ENCODE measurements around the gene SRSF4.
"Not testable (repeated sequence)": the region's sequence is repeated elsewhere in the genome, so short reads cannot be mapped to it uniquely, and the experiment has no call there.

The SRSF4 gene

GRCh38 chr1:29223521-29223920 lies 41.8 kb upstream of the SRSF4 start:
- Histone ChIP-seq H3K27ac (no peak overlapping the region), H3K4me3 (no peak overlapping the region)
- TF ChIP-seq, protein P1, sequence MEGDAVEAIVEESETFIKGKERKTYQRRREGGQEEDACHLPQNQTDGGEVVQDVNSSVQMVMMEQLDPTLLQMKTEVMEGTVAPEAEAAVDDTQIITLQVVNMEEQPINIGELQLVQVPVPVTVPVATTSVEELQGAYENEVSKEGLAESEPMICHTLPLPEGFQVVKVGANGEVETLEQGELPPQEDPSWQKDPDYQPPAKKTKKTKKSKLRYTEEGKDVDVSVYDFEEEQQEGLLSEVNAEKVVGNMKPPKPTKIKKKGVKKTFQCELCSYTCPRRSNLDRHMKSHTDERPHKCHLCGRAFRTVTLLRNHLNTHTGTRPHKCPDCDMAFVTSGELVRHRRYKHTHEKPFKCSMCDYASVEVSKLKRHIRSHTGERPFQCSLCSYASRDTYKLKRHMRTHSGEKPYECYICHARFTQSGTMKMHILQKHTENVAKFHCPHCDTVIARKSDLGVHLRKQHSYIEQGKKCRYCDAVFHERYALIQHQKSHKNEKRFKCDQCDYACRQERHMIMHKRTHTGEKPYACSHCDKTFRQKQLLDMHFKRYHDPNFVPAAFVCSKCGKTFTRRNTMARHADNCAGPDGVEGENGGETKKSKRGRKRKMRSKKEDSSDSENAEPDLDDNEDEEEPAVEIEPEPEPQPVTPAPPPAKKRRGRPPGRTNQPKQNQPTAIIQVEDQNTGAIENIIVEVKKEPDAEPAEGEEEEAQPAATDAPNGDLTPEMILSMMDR (IDR thresholded peaks at IDR 0.05) = no peak
- DNase-seq (ENCODE audit: low spot score) = no peak

DNA sequence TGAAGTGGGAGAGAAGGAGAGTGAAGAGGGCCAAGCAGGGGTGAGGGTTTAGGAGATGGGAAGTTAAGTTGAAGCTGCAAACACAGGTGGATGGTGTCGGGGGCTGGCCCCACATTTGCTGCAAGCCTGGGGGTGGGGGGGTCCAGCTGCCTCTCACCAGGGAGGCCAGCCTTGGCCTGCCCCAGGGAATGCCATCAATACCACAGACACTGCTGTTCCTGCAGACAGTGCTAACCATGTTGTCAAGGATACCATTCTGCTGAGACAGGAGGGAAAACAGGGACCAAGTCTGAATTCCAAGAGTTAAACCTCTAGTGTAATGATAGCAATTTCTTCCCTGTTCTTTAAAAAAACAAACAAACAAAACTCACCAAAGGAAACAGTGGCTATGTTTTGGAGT lies 41.0 kb upstream of the SRSF4 start:
- TF ChIP-seq, protein P1 (IDR thresholded peaks at IDR 0.05) = no peak
- no peak for DNase-seq (ENCODE audit: low spot score)
- Histone ChIP-seq H3K27ac (no peak overlapping the region), H3K4me3 (no peak overlapping the region)

DNA sequence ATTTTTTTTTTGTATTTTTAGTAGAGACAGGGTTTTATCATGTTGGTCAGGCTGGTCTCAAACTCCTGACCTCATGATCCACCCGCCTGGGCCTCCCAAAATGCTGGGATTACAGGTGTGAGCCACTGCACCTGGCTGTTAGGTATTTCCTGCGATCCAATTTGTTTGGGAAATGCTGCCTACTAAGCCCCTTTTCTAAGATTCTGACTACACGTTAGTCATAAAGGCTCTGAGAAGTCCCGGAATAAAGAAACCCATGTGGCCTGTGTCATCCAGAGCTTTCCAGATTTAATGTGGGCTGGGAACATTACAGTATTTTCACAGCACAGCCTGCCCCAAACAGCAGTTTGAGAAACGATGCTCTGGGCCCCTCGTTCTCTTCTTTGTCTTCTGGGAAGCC lies 40.6 kb upstream of the SRSF4 start:
- not testable (repeated sequence) for H3K27ac ChIP-seq; H3K4me3 ChIP-seq; DNase-seq (ENCODE audit: low spot score)

GRCh38 chr1:29221296-29221695 lies 39.6 kb upstream of the SRSF4 start:
- TF ChIP-seq, protein P1 (IDR thresholded peaks at IDR 0.05) = no peak

GRCh38 chr1:29218223-29218622 lies 36.5 kb upstream of the SRSF4 start:
- TF ChIP-seq, protein P1 (IDR thresholded peaks at IDR 0.05) = no peak
- H3K4me3 ChIP-seq = no peak overlapping the region
- H3K27ac ChIP-seq = no peak overlapping the region
- no peak for DNase-seq (ENCODE audit: low spot score)

More at GRCh38 chr1:29221296-29221695, 39.6 kb upstream of the SRSF4 start:
- DNase-seq (ENCODE audit: low spot score) = no peak
- no peak overlapping the region for H3K27ac ChIP-seq
- H3K4me3 ChIP-seq = no peak overlapping the region

- DNase-seq (ENCODE audit: low spot score) = no peak
- H3K27ac ChIP-seq = no peak overlapping the region
- no peak overlapping the region for H3K4me3 ChIP-seq
- TF ChIP-seq, protein P1 (IDR thresholded peaks at IDR 0.05) = no peak
These were observed 35.9 kb upstream of the SRSF4 start for GRCh38 chr1:29217633-29218032.

- H3K4me3 ChIP-seq = no peak overlapping the region
- TF ChIP-seq, protein P1 (IDR thresholded peaks at IDR 0.05) = no peak
- no peak for DNase-seq (ENCODE audit: low spot score)
- H3K27ac ChIP-seq = no peak overlapping the region
These were observed 31.4 kb upstream of the SRSF4 start for GRCh38 chr1:29213055-29213454.
